Smooth muscle cell of the pulmonary artery (primary cell): ENCODE results near the gene ZNFX1. TPM values are rescaled to one million over a fixed set of nuclear protein-coding genes. Genes with fewer than 3 reads are reported as not detected.

Experiments
- total RNA-seq: library from RNA; depleted of rRNA; stranded (reverse); fragments of >200 nt; gene quantifications from 2 replicates; pipeline ENCODE4 v1.2.3, GENCODE V29; 2014

ZNFX1 gene
- 45.8 and 50.4 TPM in 2 replicates for total RNA-seq

GRCh38 chr20:49278036-49278817 is at the start of gene ZNFX1:
Gene ZNFX1, minus strand, starts transcription at chr20:49278057. Its CDS starts 2,218 bp downstream, at chr20:49275839.

GRCh38 chr20:49219091-49219923 is 58.5 kb downstream of the ZNFX1 start, which contains the start of gene DDX27:
Gene DDX27, plus strand, starts transcription at chr20:49219416. Its CDS starts 33 bp downstream, at chr20:49219449.

Other genes with a start within 250 kb of the ZNFX1 start
- gene CSE1L, start 231.7 kb downstream of the ZNFX1 start, total RNA-seq: 57.2 and 64.4 TPM in 2 replicates
- 66.5 and 67.0 TPM in 2 replicates for gene STAU1, start 89.7 kb downstream of the ZNFX1 start, total RNA-seq
- 27.9 and 33.6 TPM in 2 replicates for gene DDX27, start 58.6 kb downstream of the ZNFX1 start, total RNA-seq
- gene KCNB1, start 204.6 kb upstream of the ZNFX1 start, total RNA-seq: 0.07 TPM in 2 replicates